Tibial nerve (tissue), 3 donors: ENCODE measurements around the gene RAB9A.
"Not testable (repeated sequence)": the region's sequence is repeated elsewhere in the genome, so short reads cannot be mapped to it uniquely, and the experiment has no call there.

ENCODE experiments used
- CTCF ChIP-seq, 5 experiments: fragments of 200-600 bp in 3 of 5; fragments of 450-650 bp in 2 of 5; sonication (generic) in 3 of 5; IDR thresholded peaks; one replicate each; pipeline ENCODE4 v1.5.1; 2016 to 2019; ENCODE audit warnings: antibody characterized with exemption in 5 of 5, mild to moderate bottlenecking in 3 of 5, moderate library complexity in 2 of 5
- POLR2A ChIP-seq, 2 donors: fragments of 450-650 bp; IDR thresholded peaks; one replicate each; pipeline ENCODE4 v1.6.1; 2017; ENCODE audit warnings: antibody characterized with exemption in 2 of 2, mild to moderate bottlenecking in 2 of 2, moderate library complexity in 2 of 2

- TF ChIP-seq CTCF, POLR2A (IDR thresholded peaks at IDR 0.05): not testable (repeated sequence)
These were observed 47.2 kb upstream of the RAB9A start for GRCh38 chrX:13641684-13642083.
